DOHH2 (cell line): ENCODE data around the gene FKBP5.

Source experiments
- CTCF ChIP-seq: fragments of 200-600 bp; sonication (generic); IDR thresholded peaks from one replicate; pipeline ENCODE4 v1.5.1; 2014; ENCODE audit warnings: antibody characterized with exemption, mild to moderate bottlenecking, low read depth, low read length; ENCODE audit not compliant: poor library complexity, severe bottlenecking
- EZH2phosphoT487 ChIP-seq: fragments of 200-600 bp; sonication (generic); IDR thresholded peaks from 2 replicates; pipeline ENCODE4 v1.6.1; 2017; ENCODE audit warnings: borderline replicate concordance, mild to moderate bottlenecking, antibody characterized with exemption, low read length, moderate library complexity, mixed read lengths

- TF ChIP-seq CTCF (no peak), EZH2phosphoT487 (no peak)
Measured at GRCh38 chr6:35532126-35532525, 156.6 kb downstream of the FKBP5 start.
